Stimulated activated CD4-positive, alpha-beta T cell treated with anti-CD3 and anti-CD28 coated beads, Interleukin-4, amount 100 ng/mL, for 24 hours (primary cell): ENCODE data around the gene TBX1.

Experiments used
- DNase-seq: peaks from one replicate; pipeline ENCODE4 v3.0.0-alpha.2; 2020

TBX1 gene

GRCh38 chr22:19816372-19817119 lies 56.0 kb downstream of the TBX1 start:
- no peak for DNase-seq
